A172 (cell line): ENCODE results near the gene OR5V1. TPM values are rescaled to one million over a fixed set of nuclear protein-coding genes. Genes with fewer than 3 reads are reported as not detected.
"Not testable (repeated sequence)": the region's sequence is repeated elsewhere in the genome, so short reads cannot be mapped to it uniquely, and the experiment has no call there.

Experiments
- DNase-seq: peaks from one replicate; pipeline ENCODE4 v3.0.0-alpha.2; 2015; ENCODE audit warnings: low spot score
- total RNA-seq: library from RNA; depleted of rRNA; stranded (reverse); fragments of >200 nt; shearing (Covaris generic); gene quantifications from 2 replicates; pipeline ENCODE4 v1.2.3, GENCODE V29; 2014; rRNA removed

Gene OR5V1
- not detected in 2 replicates for total RNA-seq

- no peak for DNase-seq
These were observed at the start of gene OR5V1 for GRCh38 chr6:29368765-29369164. TSS of gene OR5V1 (minus strand) at chr6:29368865. CDS start at chr6:29356195, 12,670 bp downstream.

DNA sequence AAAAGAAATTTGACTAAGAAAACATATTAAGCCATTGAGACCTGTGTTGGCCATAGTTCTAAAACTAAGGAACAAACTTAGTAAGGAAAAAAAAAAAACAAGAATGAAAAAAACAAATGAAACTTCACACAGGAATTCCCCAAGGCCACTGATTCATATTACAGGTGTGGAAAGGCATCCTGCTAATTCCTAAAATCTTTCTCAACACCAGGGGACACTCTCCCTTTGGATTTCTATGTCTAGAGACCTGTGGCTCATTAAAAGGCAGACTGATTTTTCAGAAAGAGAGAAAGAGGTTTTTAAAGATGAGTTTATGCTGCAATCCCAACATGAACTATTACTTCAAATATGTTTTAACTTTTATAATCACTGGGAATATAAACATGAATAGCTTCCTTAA, 45.9 kb upstream of the OR5V1 start, which contains the start of gene OR12D1:
Gene OR12D1, plus strand, starts transcription at position 341 of the 400 bp plus-strand sequence.
- peak; percentile 24 for DNase-seq

DNA sequence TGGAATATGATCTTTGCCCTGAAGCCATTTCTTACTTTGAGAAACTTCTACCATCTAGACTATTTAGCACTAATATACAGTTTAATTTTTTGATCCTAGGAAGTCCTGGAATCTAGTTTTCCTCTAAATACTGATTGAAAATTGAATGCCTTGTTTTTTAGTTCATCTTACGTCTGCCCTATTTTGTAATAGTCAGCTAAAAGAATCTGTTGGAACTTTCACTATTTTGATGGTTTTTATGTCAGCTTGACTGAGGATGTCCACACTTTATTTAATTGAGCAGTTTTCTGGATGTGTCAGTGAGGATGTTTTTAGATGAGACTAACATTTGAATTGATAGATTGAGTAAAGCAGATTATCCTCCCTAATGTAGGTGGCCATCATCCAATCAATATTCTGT, 35.1 kb upstream of the OR5V1 start:
- no peak for DNase-seq

GRCh38 chr6:29399525-29399924, 30.9 kb upstream of the OR5V1 start:
- DNase-seq: no peak

GRCh38 chr6:29395331-29395730, 26.7 kb upstream of the OR5V1 start, which contains the start of gene OR12D2:
TSS of gene OR12D2 (plus strand) at chr6:29395631. CDS start at chr6:29396700, 1,069 bp downstream.
- no peak for DNase-seq

DNA sequence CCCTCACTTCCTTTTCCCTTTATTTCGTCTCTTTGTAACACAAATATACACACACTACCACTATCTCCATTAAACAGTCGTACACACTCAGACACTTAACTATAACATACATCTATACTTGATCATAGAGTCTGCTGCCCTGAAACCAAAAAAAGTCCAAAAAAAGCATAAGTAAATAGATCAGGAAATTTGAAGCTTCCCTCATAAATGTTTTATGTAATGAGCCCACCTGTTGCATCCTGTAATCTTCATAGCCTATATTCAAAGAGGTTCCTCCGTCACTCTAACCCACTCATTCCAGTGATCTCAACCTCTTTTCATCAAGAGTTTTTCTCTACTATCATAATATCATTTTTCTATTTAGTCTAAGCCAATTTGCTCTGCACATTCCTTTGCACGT, 19.9 kb upstream of the OR5V1 start:
- DNase-seq: no peak

DNA sequence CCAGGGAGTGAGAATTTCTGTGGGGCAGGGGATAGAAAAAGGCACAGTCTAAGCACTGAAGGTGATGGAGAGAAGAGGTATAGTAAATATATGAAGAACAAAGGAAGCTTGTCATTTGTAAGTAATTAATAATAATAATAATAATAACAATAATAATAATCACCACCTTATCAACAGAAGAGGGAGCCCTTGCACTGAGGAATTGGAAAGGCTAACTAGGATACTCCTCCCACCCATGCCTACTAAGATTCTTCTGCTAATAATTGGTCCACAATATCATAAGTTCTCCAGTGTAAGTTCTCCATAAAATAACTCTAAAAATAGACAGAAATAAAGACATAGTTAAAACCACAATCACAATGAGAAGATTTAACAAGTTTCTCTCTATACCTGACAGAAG, 7.3 kb upstream of the OR5V1 start:
- peak; percentile 2 for DNase-seq

GRCh38 chr6:29375191-29375590, 6.5 kb upstream of the OR5V1 start, which contains the start of gene OR12D3:
TSS of gene OR12D3 (minus strand) at chr6:29375291. CDS start at chr6:29375287, 4 bp downstream.
- DNase-seq: no peak

- DNase-seq: no peak
These were observed 13.1 kb downstream of the OR5V1 start for GRCh38 chr6:29355603-29356002.

GRCh38 chr6:29354980-29355379, 13.7 kb downstream of the OR5V1 start:
- no peak for DNase-seq

GRCh38 chr6:29349348-29349747, 19.3 kb downstream of the OR5V1 start:
- not testable (repeated sequence) for DNase-seq

- no peak for DNase-seq
These were observed 23.3 kb downstream of the OR5V1 start for GRCh38 chr6:29345380-29345779.

DNA sequence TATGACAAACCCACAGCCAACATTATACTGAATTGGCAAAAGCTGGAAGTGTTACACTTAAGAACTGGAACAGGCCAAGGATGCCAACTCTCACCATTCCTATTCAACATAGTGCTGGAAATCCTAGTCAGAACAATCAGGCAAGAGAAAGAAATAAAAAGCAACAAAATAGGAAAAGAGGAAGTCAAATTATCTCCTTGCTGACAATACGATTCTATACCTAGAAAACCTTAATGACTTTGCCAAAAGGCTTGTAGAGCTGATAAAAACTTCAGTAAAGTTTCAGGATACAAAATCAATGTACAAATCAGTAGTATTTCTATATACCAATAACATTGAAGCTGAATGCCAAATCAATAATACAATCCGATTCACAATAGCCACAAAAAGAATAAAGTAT, 32.4 kb downstream of the OR5V1 start:
- no peak for DNase-seq

DNA sequence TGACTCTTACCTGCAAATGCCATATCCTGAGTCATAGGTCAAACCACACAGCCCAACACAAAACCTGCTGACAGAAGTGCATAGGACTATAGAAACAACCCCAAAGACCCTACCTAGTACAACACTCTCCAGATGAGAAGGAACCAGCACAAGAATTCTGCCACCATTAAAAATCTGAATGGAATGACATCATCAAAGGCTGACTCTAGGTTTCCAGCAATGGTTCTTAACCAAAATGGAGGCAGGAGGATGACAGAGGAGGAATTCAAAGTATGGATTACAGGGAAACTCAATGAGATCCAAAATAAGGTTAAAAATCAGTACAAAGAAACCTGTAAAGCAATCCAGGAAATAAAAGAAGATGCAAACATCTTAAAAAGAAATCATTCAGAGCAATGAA, 36.0 kb downstream of the OR5V1 start:
- DNase-seq: no peak

DNA sequence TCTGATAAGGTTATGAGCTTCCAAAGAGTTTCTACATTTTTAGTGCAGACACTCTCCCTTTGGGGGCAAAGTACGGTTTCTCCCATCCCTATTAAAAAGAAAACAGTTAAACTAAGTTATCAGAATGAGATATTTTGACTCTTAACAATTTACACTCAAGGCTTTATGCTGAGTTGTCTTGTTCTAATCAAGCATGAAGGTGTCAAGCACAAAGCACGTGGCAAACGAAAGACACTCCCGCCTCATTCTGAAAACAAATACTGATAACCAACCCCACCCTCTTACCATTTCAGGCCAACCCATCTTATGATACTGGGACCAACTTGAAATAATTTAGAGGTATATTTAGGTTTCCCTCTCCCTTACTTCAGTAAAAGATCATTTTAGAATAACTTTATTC, 42.9 kb downstream of the OR5V1 start:
- DNase-seq: no peak

DNA sequence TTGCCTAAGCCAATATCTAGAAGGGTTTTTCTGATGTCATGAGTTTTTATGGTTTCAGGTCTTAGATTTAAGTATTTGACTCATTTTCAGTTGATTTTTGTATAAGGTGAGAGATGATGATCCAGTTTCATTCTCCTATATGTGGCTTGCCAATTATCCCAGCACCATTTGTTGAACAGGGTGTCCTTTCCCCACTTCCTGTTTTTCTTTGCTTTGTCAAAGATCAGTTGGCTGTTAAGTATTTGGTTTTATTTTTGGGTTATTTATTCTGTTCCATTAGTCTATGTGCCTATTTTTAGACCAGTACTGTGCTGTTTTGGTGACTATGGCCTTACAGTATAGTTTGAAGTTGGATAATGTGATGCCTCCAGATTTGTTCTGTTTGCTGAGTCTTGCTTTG, 45.3 kb downstream of the OR5V1 start:
- DNase-seq: not testable (repeated sequence)

DNA sequence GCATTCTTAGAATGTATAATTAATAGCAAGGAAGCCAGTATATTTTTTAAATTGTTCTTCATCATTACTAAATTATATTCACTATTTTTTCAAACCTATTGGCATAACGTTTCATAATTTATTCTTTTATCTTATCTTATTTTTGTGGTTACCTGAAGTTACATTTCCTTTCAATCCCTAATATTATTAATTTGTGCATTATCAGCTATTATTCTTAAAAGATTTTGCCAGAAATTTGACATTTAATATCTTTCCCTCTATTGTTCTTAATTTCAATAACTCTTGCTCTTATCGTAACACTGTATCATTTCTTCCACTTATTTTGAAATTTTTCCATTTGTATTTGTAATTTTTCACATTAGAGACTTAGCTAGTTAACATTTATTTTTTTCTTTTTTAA, 48.7 kb downstream of the OR5V1 start:
- no peak for DNase-seq

Other genes starting within 250 kb of the OR5V1 start
- not detected in 2 replicates for gene OR2J2, start 198.0 kb downstream of the OR5V1 start, total RNA-seq
- gene OR14J1, start 67.2 kb downstream of the OR5V1 start, total RNA-seq: not detected in 2 replicates
- not detected in 2 replicates for gene OR12D3, start 6.4 kb upstream of the OR5V1 start, total RNA-seq
- gene OR12D2, start 26.8 kb upstream of the OR5V1 start, total RNA-seq: not detected in 2 replicates
- gene OR12D1, start 46.1 kb upstream of the OR5V1 start, total RNA-seq: not detected in 2 replicates
- gene OR10C1, start 70.4 kb upstream of the OR5V1 start, total RNA-seq: not detected in 2 replicates
- gene OR11A1, start 88.2 kb upstream of the OR5V1 start, total RNA-seq: not detected in 2 replicates
- not detected in 2 replicates for gene OR2H1, start 88.3 kb upstream of the OR5V1 start, total RNA-seq
- not detected in 2 replicates for gene MAS1L, start 119.1 kb upstream of the OR5V1 start, total RNA-seq
- gene UBD, start 190.9 kb upstream of the OR5V1 start, total RNA-seq: not detected in 2 replicates
- gene OR2H2, start 216.3 kb upstream of the OR5V1 start, total RNA-seq: not detected in 2 replicates